ENCODE data around the gene TMEM100. TPM values are rescaled to one million over a fixed set of nuclear protein-coding genes. Genes with fewer than 3 reads are reported as not detected.

The TMEM100 gene
- 1.1 and 1.7 TPM in 2 replicates for total RNA-seq (2022)
- Bru-seq, nascent RNA, result percentile 27 among the genes with signal in this experiment
- percentile 22 among the genes with signal in this experiment for BruChase-seq, experiment 1, labeled RNA remaining after a 6-hour chase
- percentile 37 among the genes with signal in this experiment for BruChase-seq, experiment 2, labeled RNA remaining after a 2-hour chase
- long read RNA-seq, partial matches to known transcripts, result 0 of 1 reads
- long read RNA-seq, other reads (novel, unspliced or antisense), result 1 of 1 reads

- Mint-ChIP-seq H3K36me3 (ENCODE audit: insufficient read depth, unreplicated experiment) (peaks cover 10% of the 10 kb centered on the region), H3K9me3 (ENCODE audit: unreplicated experiment) (no peaks in the 10 kb centered on the region), H3K27me3 (ENCODE audit: insufficient read depth, unreplicated experiment) (no peaks in the 10 kb centered on the region), H3K27ac (ENCODE audit: low read depth, unreplicated experiment) (peak within 1 kb of the TSS; percentile 3), H3K4me1 (ENCODE audit: insufficient read depth, unreplicated experiment) (peaks cover 42% of the 10 kb centered on the region), H3K4me3 (ENCODE audit: unreplicated experiment) (peak within 1 kb of the TSS; percentile 66)
- no TSS peak for BruUV-seq (replicated peaks)
- DNase-seq (ENCODE audit: unreplicated experiment), result peak; percentile 49
- intact Hi-C loops (cut with micrococcal nuclease), result no loop called here
- CTCF ChIA-PET, result interaction anchor here (0.7 to 9.6 kb wide), 9 partner anchors 12 to 197 kb away, joined by 3 to 77 read pairs (median 7); no protein-coding TSS in a partner anchor
- POLR2A ChIA-PET, result interaction anchor here (0.5 to 0.9 kb wide), 2 partner anchors 121 to 294 kb away, joined by 3 read pairs; no protein-coding TSS in a partner anchor
- no peak for TF ChIP-seq CTCF (IDR thresholded peaks at IDR 0.05; ENCODE audit: unreplicated experiment)
Measured at GRCh38 chr17:55722742-55723487, at the start of gene TMEM100. TMEM100 (minus strand) TSS chr17:55722864; CDS start chr17:55721070, 1,794 bp downstream.

- Mint-ChIP-seq H3K27ac (ENCODE audit: low read depth, unreplicated experiment) (peak overlapping the region; percentile 51), H3K27me3 (ENCODE audit: insufficient read depth, unreplicated experiment) (no peaks in the 10 kb centered on the region), H3K4me1 (ENCODE audit: insufficient read depth, unreplicated experiment) (peaks cover 20% of the 10 kb centered on the region), H3K9me3 (ENCODE audit: unreplicated experiment) (no peaks in the 10 kb centered on the region), H3K4me3 (ENCODE audit: unreplicated experiment) (no peak overlapping the region), H3K36me3 (ENCODE audit: insufficient read depth, unreplicated experiment) (peaks cover 65% of the 10 kb centered on the region)
- intact Hi-C loops (cut with micrococcal nuclease), result loop anchor here (5.0 kb wide), 2 partner anchors 185 to 545 kb away; no protein-coding TSS in a partner anchor
- no peak for DNase-seq (ENCODE audit: unreplicated experiment)
- TF ChIP-seq CTCF (IDR thresholded peaks at IDR 0.05; ENCODE audit: unreplicated experiment), result no peak
- BruUV-seq (replicated peaks), result no TSS peak
- ChIA-PET CTCF (interaction anchor here (0.6 to 7.1 kb wide), 19 partner anchors 9 to 258 kb away, joined by 3 to 153 read pairs (median 8); partner anchors contain the start of genes PCTP and TMEM100), POLR2A (no interaction called here)
Measured at GRCh38 chr17:55772086-55772485, 49.4 kb upstream of the TMEM100 start.

GRCh38 chr17:55770196-55770870 lies 47.7 kb upstream of the TMEM100 start:
- Mint-ChIP-seq H3K9me3 (ENCODE audit: unreplicated experiment) (no peaks in the 10 kb centered on the region), H3K4me3 (ENCODE audit: unreplicated experiment) (no peak overlapping the region), H3K27ac (ENCODE audit: low read depth, unreplicated experiment) (no peak overlapping the region), H3K27me3 (ENCODE audit: insufficient read depth, unreplicated experiment) (no peaks in the 10 kb centered on the region), H3K36me3 (ENCODE audit: insufficient read depth, unreplicated experiment) (peaks cover 51% of the 10 kb centered on the region), H3K4me1 (ENCODE audit: insufficient read depth, unreplicated experiment) (peaks cover 27% of the 10 kb centered on the region)
- TF ChIP-seq CTCF (IDR thresholded peaks at IDR 0.05; ENCODE audit: unreplicated experiment), result peak; percentile 62
- BruUV-seq (replicated peaks), result no TSS peak
- POLR2A ChIA-PET, result interaction anchor here (0.6 to 1.3 kb wide), 4 partner anchors 44 to 244 kb away, joined by 3 to 6 read pairs (median 4); no protein-coding TSS in a partner anchor
- CTCF ChIA-PET, result interaction anchor here (0.6 to 7.1 kb wide), 47 partner anchors 8 to 1010 kb away, joined by 3 to 153 read pairs (median 4); partner anchors contain the start of gene TMEM100
- intact Hi-C loops (cut with micrococcal nuclease), result loop anchor here (1.0 to 5.0 kb wide), 6 partner anchors 52 to 547 kb away; no protein-coding TSS in a partner anchor
- DNase-seq (ENCODE audit: unreplicated experiment), result peak; percentile 74

Data from MCF 10A (cell line).